Stimulated activated CD8-positive, alpha-beta memory T cell treated with anti-CD3 and anti-CD28 coated beads, Interleukin-2, amount 100 ng/mL, for 1 hour (primary cell): ENCODE results near the gene RNLS.
"Not testable (repeated sequence)": the region's sequence is repeated elsewhere in the genome, so short reads cannot be mapped to it uniquely, and the experiment has no call there.

Experiments
- DNase-seq, 2 donors: peaks; one replicate each; pipeline ENCODE4 v3.0.0-alpha.2; 2020; ENCODE audit warnings: low read depth in 2 of 2

Gene RNLS

DNA sequence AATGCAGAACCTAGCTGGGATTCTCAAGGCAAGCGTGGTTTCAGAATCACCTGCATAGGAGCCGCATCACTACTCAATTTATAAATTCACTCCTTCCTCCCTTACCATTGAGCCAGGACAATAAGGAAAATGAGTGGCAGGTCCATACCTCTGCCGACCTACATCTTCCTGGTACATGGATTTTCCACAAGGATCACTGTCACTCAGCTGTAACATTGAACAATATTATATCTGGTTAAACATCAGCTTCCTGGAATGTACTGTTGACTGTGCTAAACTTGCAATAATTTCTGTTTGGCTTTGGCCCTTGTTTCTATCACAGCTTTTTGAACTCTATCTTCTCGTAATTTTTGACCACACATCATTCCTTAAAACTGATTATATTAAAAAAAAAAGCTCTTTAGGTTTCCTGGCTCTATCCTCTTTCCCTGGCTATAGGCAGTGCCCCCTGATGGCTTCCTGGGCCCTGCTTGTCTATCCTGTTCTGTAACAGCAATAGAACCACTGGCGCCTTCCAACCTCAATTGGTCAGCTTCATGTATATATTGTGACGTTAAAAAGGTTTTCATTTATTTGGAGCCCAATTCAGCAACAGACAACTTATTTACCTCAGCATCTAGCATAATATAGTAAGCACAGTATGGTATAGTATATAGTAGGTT, 59.2 kb downstream of the RNLS start:
- DNase-seq: no peak

DNA sequence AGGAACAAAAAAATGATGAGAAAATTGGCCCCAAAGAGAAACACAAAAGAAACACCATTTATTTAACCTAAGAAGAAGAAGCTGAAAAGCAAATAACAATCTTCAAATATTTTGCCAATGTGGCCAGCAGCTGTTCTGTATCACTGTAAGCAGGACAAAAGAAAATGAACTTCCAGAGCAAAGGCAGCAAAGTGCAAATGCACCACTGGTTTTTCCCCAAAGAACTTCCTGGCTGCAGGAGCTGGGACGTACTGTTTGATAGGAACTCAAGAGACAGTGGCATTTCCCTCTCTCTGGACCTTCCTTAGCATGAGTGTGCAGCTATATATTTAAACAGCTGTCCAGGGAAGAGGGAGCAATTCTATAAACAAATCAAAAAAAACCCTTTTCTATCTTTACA, 60.4 kb downstream of the RNLS start:
- DNase-seq: no peak

DNA sequence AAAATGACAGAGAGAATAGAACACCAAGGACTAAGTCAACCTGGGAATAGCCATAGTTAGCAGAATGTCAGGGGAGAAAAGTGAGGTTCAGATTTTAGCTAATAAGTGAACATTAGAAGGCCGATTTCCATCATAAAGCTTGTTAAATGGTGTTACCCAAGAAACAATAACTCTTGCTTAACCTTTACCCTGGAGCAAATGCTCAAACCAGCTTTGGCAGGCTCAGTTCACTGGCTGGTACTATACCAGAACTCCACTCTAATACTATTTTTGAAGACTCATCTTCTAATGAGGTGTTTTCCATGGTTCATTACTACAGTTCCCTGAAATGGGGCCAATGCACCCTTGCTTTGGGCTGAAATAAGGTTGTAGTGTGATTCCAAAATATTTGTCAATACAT, 61.3 kb downstream of the RNLS start:
- no peak for DNase-seq

DNA sequence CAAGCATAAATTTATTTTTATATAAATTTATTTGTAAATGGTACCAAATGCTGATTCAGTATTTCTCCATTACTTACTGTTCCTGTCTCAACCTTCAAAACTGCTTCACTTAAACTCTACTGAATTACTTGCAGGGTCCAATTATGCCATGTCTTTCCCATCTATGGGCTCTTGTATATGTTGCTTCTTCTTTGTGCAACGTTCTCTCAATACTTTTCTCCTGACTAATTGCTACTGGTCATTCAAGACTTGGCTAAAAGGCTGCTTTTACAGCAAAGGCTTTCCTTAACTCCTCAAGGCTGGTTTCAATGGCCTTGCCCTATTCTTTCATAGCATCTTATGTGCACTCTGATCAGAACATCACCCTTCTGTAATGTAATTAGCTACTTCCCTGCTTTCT, 67.9 kb downstream of the RNLS start:
- no peak for DNase-seq

DNA sequence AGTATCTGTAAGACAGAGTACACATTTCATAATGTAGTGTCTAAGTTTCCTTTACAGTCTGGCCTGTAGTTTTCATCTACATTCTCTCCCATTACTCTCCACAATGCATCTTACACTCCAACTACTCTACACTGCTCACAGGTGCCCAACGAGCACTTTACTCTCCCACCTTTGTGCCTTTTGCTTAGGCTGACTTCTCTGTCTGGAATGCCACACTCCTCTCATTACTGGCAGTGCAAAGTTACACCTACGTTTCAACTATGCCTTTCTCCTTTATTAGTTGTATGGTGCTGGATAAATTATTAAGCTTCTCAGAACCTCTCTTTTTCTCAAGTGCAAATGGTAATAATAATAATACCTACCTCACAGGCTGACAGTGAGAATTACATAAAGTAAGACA, 70.5 kb downstream of the RNLS start:
- DNase-seq: no peak

DNA sequence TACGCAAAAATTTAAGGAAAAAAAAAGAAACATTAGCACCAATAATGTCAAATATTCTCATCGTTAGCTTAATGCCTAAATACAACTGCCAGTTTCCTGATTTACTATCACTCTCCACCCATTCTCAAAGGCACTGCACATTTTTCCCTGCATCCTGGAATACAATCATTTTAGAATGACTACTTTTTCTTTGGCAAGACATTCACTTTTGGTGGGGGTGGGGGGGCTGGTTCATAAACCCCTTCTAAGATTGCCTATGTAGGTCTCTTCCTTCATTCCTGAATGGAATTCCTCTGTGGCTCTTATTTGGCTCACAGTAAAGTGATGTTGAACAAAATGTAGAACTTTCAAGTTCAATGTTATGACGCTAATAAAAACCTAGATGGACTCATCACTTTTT, 74.3 kb downstream of the RNLS start:
- DNase-seq: no peak

DNA sequence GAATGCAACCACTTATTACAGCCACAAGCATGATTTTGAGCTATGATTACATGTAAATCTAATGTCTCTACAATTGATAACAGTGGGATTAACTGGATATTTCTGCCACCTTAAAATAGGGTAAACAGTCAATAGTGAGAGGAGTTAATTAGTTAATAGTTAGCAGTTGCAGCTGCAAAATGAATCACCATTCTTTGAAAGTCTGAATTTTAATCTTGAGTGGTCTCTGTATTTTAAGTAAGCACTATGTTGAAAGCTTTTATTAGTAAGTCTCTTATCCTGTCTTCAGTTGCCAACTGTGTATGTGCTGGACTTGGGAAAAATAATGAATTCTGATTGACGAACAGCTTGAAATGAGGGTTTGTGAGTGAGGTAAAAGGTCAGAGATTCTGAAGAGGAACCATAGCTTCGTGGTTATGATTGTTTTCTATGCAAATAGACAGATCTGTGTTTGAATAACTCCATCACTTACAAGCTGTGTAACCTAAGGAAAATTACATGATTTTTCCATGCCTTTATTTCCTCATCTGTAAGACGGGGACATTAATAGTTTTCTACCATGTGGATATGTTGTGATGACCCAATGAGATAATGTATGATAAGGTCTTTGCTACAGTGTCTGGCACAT, 75.2 kb downstream of the RNLS start:
- no peak for DNase-seq

DNA sequence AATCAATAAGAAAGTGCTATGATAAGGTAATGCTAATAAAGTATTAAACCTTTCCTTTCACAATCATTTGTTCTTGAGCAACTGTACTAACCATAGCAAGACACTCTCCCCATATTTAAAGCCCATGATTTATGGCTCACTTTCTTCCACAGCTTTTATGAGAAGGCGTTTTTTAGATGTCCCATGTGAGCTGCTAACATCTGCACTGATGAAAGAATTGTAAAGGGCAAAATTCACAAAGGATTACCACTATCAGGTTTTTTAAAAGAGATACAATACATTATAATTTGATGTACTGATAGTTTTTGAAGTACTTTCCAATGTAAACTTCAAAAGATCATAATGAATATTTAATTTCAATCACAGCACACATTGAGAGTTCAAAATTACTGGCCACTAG, 75.7 kb downstream of the RNLS start:
- DNase-seq: no peak

DNA sequence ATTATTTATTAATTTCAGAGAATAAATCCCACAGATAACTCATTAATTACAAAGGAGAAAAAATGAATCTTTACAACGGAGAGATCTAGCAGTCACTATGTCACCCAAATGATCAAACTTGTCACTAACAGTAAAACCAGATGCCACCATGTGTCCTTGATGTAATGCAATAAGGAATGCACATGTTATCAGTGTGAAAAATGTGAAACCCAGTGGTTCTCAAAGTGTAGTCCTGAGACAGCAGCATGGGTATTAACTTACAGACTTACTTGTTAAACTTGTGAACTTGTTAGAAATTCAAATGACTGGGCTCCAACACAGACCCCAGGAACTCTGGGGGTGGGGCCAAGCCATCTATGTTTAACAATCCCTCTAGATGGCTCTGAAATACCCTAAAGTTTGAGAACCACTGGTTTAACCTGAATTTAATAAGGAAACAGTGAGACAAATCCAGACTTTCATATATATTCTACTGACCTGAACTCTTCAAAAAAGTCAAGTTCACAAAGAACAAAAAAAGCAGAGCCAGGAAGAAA, 77.4 kb downstream of the RNLS start:
- DNase-seq: no peak

DNA sequence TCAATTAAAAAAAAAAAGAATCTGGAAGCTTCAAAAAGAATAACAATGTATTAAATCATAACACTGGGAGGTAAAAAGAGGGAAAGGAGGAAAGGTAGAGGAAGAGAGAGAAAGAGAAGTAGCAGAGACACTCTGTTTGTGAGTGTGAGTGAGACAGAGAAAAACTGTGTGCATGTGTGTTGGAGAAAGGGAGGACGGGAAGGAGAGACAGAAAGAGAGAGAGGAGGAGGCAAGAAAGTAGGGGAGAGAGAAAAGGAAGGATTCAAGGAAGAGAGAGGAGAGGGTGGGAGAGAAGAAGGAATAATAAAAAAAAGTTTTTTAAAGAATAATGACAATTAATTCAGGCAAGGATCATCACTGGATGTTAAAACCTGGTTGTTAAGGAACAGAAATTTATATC, 77.9 kb downstream of the RNLS start:
- no peak for DNase-seq

DNA sequence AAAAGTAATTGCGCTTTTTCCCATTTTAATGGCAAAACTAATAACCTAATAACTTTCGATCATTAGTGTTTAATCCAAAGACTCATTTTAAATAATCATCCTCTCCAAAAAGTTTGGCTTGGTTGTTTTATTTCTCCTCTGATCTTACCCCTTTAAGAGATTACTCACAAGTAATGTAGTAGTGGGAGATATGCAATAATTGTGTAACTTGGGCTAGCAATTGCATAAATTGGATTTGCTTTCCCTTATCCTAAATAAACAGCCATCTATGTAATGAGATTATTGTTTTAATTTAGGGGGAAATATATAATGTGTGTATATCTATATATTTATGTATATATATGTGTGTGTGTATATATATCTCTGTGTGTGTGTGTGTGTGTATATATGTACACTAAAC, 82.5 kb downstream of the RNLS start:
- no peak for DNase-seq

DNA sequence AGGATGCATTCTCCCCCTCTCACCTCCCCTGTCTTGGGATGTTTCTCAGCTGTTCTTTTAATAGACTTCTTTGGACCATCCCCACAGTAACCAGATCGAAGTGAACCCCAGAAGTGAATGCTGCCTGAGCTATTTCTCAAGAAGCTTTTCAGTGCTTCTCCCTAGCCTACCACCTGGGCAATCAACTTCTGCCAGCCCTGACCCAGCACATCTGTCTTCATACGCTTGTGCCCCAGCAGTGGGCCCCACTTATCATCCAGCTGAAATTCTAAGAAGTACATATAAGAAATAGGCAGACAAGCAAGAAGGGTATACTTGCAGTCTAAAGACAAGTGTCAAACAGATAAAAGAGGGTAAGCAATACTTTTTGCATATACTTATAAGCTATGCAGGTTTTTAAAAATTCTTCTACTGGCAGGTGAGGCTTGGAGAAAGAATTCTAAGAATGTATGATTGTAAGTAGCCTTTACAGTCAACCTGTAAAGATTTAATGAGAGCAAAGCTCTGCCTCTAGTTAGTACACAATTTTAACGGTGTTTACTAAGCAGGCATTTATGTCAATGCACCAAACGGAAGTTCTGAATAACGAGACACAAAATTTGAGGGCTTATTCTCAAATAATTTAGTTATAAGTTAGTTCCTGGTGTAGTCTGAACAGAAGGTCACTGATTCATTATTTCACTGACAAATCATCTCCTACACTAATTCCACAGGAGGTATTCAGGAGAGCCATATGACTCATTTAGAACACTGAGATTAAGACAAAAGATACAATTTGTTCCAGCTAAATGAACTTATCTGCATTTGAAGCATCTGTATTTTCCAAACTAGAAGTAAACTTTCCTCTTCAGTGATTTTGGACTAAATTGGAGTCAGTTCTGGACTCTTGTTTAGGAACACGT, 83.3 kb downstream of the RNLS start:
- DNase-seq: no peak

DNA sequence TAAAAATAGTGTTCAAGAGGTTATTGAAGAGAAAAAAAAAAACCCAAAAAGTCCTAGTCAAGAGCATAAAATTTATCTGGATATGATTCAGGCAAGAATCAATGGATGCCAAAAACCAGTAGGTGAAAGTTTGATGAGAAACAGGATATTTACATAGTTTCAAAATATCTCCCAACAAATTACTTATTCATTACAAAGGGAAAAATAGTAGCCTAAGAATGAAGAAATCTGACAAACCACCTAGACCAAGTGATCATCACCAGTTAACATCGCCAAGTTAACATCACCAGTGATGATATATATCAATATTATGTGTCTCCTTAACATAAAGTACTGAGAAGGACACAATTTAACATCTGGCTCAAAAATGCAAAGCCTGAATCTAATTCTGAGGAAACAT, 85.2 kb downstream of the RNLS start:
- no peak for DNase-seq

DNA sequence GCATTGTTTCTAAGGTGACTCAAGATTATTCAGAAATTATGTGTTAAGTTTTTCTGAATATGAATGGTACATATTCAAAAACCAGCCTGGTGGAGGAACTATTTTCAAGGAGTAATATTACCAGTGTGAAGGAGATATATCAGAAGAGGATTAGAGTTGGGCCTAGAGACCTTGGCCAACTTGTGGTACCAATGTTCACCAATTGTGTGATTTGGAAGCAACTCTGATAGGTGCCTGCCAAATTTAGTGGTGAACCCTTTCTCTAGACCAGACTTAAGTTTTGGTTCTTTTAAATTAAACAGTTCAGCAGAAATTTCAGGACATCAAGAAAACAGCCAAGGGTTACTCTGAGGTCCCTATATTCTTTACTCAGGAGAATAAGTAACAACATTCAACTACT, 88.6 kb downstream of the RNLS start:
- DNase-seq: no peak

DNA sequence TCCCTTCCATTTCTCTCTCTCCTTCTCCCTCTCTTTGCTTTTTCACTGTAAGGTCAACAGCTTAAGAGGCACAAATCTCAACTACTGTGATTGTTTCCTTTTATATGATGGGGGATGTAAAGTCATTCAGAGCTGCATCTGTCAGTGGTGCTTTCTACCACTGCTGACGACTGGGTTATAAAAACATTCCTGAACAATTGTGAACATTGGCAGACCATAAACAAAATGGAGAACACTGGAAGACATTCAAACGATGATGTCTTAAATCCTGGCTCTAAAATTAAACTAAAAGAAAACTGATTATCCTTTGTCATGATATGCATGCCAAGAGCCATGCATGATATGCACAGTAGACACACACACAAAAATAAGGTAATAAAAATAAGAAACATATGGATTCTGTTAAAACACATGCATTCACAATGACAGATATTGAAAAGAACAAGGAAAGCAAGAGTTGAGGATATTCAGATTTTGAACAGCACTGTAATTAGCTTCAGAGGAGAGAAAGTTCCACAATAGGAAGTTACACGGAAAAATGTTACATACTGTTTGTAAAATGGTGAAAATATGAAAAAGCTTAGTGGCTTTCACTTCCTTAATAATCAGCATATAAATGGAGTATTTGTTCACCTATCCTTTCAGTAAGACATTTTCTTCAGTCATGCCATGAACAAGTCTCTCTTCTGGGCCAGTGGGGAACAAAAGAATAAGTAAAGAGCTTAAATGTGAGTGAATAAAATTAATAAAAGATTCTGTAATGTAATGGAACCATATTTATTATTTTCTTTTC, 89.2 kb downstream of the RNLS start:
- DNase-seq: no peak

DNA sequence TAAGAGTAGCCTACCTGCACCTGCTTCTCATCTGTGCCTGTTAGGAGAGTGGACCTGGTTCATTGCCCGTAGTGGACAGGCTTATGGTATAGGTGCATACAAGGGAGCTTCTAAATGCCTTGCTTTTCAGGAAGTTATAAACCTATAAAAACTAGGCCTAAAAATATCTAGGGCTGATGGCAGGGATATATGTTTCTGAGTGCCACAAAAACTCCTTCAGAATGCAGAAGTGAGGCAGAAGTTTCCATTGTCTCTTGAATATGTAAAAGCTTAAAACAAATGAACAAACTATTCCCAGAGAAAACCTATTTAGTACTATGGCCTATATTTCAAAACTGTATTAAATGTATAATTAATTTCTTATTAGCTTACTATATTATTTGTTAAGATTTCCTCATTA, 91.8 kb downstream of the RNLS start:
- no peak for DNase-seq

DNA sequence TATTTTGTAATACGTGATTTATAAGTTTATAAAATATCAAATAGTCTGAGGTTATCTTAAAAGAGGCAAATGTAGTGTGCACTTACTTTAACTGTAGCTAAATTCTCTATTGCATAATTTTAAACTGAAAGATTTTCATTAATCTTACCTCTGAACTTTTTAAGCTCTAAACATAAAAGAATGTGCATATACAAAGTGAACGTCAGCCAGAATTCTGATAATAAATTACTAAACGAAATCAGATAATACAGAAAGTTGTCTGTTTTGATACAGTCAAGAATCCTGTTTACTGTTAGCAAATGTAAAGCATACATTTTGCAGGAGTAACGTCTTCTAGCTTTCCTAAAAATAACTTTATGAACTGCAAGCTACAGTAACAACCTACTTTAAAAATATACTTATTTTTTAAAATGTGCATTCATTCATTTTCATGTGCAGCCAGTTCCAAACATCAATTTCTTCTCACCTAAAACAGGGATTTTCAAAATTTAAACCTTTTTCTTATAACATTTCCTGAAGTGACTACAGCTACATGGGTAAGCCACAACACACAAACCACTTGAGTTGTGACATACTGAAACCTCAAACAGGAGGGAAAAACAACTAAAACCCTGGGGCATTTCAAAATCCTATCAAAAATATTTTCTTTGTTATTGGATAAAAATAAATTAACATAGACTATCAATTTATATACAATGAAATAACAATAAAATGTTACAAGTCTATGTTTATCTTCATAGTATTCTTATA, 92.7 kb downstream of the RNLS start:
- no peak for DNase-seq

DNA sequence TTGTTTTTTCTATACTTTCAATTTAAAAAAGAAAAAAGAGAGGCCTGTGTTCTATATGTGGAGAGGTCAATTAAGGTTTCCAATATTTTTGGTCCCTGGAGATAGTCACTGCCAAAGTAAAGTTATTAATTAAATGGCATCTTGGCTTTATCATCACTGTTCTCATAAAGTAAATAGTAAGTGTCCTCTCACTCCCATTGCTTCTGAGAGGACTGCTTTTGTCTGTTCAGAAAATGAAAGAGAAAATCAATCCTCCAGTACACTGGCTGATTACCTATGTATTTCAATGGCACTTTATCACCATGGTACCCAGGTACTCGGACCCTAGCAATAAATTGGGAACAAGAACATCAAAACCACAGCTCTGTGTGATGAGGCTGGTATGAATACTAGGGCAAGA, 94.0 kb downstream of the RNLS start:
- DNase-seq: no peak

DNA sequence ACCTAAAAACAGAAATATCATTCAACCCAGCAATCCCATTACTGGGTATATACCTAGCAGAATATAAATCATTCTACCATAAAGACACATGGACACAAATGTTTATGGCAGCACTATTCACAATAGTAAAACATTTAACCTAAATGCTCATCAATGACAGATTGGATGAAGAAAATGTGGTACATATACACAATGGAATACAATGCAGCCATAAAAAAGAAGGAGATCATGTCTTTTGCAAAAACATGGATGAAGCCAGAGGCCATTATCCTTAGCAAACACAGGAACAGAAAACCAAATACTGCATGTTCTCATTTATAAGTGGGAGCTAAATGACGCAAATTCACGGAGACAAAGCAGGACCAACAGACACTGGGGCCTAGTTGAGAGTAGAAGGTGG, 96.3 kb downstream of the RNLS start:
- not testable (repeated sequence) for DNase-seq

DNA sequence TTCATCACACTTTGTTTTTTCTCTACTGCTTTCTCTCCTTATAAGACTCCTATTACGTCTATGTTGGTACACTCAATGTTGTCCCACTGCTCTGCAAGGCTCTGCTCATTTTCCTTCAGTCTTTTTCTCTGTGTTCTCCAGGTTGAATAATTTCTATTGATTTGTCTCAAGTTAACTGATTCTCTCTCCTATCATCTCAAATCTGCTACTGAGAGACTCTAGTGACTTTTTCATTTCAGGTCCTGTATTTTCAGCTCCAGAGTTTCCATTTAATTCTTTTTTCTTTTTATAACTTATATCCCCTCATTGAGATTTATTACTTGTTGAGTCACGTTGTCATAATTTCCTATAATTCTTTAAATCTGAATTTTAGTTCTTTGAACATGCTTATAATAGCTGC, 100.9 kb downstream of the RNLS start:
- DNase-seq: no peak

DNA sequence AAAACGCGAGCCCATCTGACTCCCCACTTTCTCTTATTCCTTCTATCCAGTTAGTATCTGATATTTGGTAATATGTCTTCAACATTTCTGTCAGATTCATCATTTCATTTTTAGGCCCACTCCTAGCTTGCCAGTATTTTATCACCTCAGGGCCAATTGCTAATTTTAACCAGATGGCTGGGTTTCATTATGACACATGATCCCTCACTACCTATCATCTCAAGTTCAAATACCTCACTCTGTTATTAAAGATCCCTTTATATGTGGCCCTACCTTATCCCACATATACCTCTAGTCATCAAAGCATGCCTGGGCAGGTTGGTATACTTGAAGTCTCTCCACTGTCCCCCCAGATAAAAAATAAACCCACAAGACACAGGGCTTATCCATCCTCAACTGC, 104.9 kb downstream of the RNLS start:
- no peak for DNase-seq
